ENCODE results near the gene UNKL.

DNA sequence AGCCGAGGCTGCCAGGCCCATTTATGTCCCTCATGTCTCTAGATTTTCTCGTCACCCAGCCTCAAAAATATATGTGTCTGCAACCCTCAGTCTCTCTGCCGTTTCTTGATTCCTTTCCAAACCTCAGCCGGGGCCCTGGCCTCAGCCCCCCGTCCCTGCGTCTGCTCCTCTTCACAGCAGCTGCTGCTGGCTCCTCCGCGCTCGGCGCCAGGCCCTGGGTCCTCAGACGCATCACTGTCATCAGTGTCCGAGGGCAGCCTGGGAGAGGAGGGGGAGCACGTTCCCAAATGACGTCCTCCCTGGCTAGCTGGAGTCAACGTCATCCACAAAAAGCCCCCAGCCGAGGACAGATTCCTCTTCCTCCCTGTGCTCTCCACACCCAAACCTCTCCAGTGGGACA is 65.2 kb downstream of the UNKL start:
- TF ChIP-seq, protein P1, sequence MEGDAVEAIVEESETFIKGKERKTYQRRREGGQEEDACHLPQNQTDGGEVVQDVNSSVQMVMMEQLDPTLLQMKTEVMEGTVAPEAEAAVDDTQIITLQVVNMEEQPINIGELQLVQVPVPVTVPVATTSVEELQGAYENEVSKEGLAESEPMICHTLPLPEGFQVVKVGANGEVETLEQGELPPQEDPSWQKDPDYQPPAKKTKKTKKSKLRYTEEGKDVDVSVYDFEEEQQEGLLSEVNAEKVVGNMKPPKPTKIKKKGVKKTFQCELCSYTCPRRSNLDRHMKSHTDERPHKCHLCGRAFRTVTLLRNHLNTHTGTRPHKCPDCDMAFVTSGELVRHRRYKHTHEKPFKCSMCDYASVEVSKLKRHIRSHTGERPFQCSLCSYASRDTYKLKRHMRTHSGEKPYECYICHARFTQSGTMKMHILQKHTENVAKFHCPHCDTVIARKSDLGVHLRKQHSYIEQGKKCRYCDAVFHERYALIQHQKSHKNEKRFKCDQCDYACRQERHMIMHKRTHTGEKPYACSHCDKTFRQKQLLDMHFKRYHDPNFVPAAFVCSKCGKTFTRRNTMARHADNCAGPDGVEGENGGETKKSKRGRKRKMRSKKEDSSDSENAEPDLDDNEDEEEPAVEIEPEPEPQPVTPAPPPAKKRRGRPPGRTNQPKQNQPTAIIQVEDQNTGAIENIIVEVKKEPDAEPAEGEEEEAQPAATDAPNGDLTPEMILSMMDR (conservative IDR thresholded peaks at IDR 0.05) = no peak
- TF ChIP-seq EZH2 (IDR thresholded peaks at IDR 0.05; ENCODE audit: low read depth) = no peak

Data from PC-9 (cell line).